Glutamatergic neuron (in vitro differentiated cells): ENCODE results near the gene ELP6. TPM values are rescaled to one million over a fixed set of nuclear protein-coding genes. Genes with fewer than 3 reads are reported as not detected.

Experiments
- DNase-seq: peaks from one replicate; pipeline ENCODE4 v3.0.0; 2022
- H3K27ac Mint-ChIP-seq: one replicate; pipeline ENCODE4 v1.8.0; 2020; ENCODE audit warnings: mild to moderate bottlenecking, mixed read lengths, inconsistent platforms; ENCODE audit not compliant: unreplicated experiment
- H3K27me3 Mint-ChIP-seq: one replicate; pipeline ENCODE4 v1.8.0; 2020; ENCODE audit warnings: mild to moderate bottlenecking, moderate library complexity, mixed read lengths, inconsistent platforms; ENCODE audit not compliant: unreplicated experiment
- H3K36me3 Mint-ChIP-seq: one replicate; pipeline ENCODE4 v1.8.0; 2020; ENCODE audit warnings: mild to moderate bottlenecking, mixed read lengths, inconsistent platforms; ENCODE audit not compliant: unreplicated experiment
- H3K4me1 Mint-ChIP-seq: one replicate; pipeline ENCODE4 v1.8.0; 2020; ENCODE audit warnings: mild to moderate bottlenecking, low read depth, mixed read lengths, inconsistent platforms; ENCODE audit not compliant: unreplicated experiment
- H3K4me3 Mint-ChIP-seq: one replicate; pipeline ENCODE4 v1.8.0; 2020; ENCODE audit warnings: mild to moderate bottlenecking, mixed read lengths, inconsistent platforms; ENCODE audit not compliant: unreplicated experiment
- H3K9me3 Mint-ChIP-seq: one replicate; pipeline ENCODE4 v1.8.0; 2020; ENCODE audit warnings: mild to moderate bottlenecking, moderate library complexity, mixed read lengths, inconsistent platforms; ENCODE audit not compliant: unreplicated experiment
- long read RNA-seq: library from polyadenylated mRNA; unstranded; transcript quantifications from one replicate; pipeline ENCODE4 v2.0.0, GENCODE V29; 2020; ENCODE audit not compliant: unreplicated experiment
- total RNA-seq: library from RNA; stranded (reverse); fragmentation: NEBNext Ultra II Directional; extraction: Animal tissue kit (Norgen Biotek cat#: 25700); gene quantifications from one replicate; pipeline ENCODE4 v1.2.1, GENCODE V29; 2021; ENCODE audit not compliant: unreplicated experiment
- TF ChIP-seq, protein P1 (sequence below): fragments of 200-600 bp; sonication (generic); IDR thresholded peaks from one replicate; pipeline ENCODE4 v1.5.0; 2021; ENCODE audit not compliant: partially characterized antibody, unreplicated experiment

Gene ELP6, protein sequence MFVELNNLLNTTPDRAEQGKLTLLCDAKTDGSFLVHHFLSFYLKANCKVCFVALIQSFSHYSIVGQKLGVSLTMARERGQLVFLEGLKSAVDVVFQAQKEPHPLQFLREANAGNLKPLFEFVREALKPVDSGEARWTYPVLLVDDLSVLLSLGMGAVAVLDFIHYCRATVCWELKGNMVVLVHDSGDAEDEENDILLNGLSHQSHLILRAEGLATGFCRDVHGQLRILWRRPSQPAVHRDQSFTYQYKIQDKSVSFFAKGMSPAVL
- 40.0 TPM for total RNA-seq
- long read RNA-seq, transcript ELP6-201 (7 exons, 1,401 nt), result major isoform, 10 of 33 reads
- long read RNA-seq, partial matches to known transcripts, result 6 of 33 reads
- long read RNA-seq, other reads (novel, unspliced or antisense), result 12 of 33 reads

GRCh38 chr3:47513125-47513929 is at the start of gene ELP6:
ELP6 (minus strand) TSS chr3:47513712; CDS start chr3:47513590, 122 bp downstream.
- peaks cover 3% of the 10 kb centered on the region for H3K9me3 Mint-ChIP-seq
- H3K36me3 Mint-ChIP-seq, result no peaks in the 10 kb centered on the region
- no peaks in the 10 kb centered on the region for H3K4me1 Mint-ChIP-seq
- H3K27me3 Mint-ChIP-seq, result peaks cover 13% of the 10 kb centered on the region
- peak; percentile 98 for DNase-seq
- H3K4me3 Mint-ChIP-seq, result peak within 1 kb of the TSS; percentile 94
- H3K27ac Mint-ChIP-seq, result peak within 1 kb of the TSS; percentile 90
- TF ChIP-seq, protein P1, sequence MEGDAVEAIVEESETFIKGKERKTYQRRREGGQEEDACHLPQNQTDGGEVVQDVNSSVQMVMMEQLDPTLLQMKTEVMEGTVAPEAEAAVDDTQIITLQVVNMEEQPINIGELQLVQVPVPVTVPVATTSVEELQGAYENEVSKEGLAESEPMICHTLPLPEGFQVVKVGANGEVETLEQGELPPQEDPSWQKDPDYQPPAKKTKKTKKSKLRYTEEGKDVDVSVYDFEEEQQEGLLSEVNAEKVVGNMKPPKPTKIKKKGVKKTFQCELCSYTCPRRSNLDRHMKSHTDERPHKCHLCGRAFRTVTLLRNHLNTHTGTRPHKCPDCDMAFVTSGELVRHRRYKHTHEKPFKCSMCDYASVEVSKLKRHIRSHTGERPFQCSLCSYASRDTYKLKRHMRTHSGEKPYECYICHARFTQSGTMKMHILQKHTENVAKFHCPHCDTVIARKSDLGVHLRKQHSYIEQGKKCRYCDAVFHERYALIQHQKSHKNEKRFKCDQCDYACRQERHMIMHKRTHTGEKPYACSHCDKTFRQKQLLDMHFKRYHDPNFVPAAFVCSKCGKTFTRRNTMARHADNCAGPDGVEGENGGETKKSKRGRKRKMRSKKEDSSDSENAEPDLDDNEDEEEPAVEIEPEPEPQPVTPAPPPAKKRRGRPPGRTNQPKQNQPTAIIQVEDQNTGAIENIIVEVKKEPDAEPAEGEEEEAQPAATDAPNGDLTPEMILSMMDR, result peak; percentile 46

GRCh38 chr3:47556351-47556750 is 42.8 kb upstream of the ELP6 start:
- no peaks in the 10 kb centered on the region for H3K9me3 Mint-ChIP-seq
- no peak for DNase-seq
- no peaks in the 10 kb centered on the region for H3K27me3 Mint-ChIP-seq
- H3K4me3 Mint-ChIP-seq, result no peak overlapping the region
- H3K4me1 Mint-ChIP-seq, result no peaks in the 10 kb centered on the region
- H3K36me3 Mint-ChIP-seq, result no peaks in the 10 kb centered on the region
- H3K27ac Mint-ChIP-seq, result no peak overlapping the region
- TF ChIP-seq, protein P1, result no peak

DNA sequence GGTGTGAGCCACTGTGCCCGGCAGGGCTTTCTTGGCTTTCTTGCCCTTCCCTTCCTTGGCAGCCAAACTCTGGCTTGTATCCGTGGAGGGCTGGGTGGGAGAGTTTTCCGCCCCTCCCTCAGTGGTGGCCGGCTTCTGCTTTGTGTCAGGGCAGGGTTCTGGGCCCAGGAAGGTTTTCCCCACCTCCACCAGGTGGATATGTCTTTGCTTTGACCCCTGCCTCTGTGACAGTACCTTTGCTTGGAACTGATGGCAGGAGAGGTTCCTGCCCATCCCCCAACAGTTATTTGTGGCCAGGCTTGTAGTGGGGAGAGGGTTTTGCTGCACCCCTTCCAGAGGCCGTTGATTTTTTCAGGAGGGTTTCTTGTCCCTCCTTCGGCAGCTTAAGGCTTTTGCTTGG is 40.8 kb upstream of the ELP6 start:
- DNase-seq, result no peak
- no peaks in the 10 kb centered on the region for H3K36me3 Mint-ChIP-seq
- no peaks in the 10 kb centered on the region for H3K9me3 Mint-ChIP-seq
- H3K4me3 Mint-ChIP-seq, result no peak overlapping the region
- H3K27me3 Mint-ChIP-seq, result no peaks in the 10 kb centered on the region
- H3K27ac Mint-ChIP-seq, result no peak overlapping the region
- TF ChIP-seq, protein P1, result no peak
- H3K4me1 Mint-ChIP-seq, result no peaks in the 10 kb centered on the region

GRCh38 chr3:47553407-47553806 is 39.9 kb upstream of the ELP6 start:
- no peak overlapping the region for H3K27ac Mint-ChIP-seq
- no peaks in the 10 kb centered on the region for H3K27me3 Mint-ChIP-seq
- H3K36me3 Mint-ChIP-seq, result no peaks in the 10 kb centered on the region
- no peaks in the 10 kb centered on the region for H3K9me3 Mint-ChIP-seq
- no peaks in the 10 kb centered on the region for H3K4me1 Mint-ChIP-seq
- no peak overlapping the region for H3K4me3 Mint-ChIP-seq
- DNase-seq, result no peak
- TF ChIP-seq, protein P1, result no peak
